HepG2 (cell line): ENCODE results near the gene SKIC2. TPM values are rescaled to one million over a fixed set of nuclear protein-coding genes. Genes with fewer than 3 reads are reported as not detected.

Source experiments
- ATM ChIP-seq: fragments of 450-650 bp; IDR thresholded peaks from 2 replicates; pipeline ENCODE4 v1.7.1; 2017; ENCODE audit warnings: mild to moderate bottlenecking, borderline replicate concordance
- HIVEP1 ChIP-seq: sonication (generic); formaldehyde crosslinking; IDR thresholded peaks from 2 replicates; pipeline ENCODE4 v1.4.0; 2020; ENCODE audit warnings: mild to moderate bottlenecking, missing genetic modification reagents
- NFE2 ChIP-seq: sonication (generic); formaldehyde crosslinking; IDR thresholded peaks from 2 replicates; pipeline ENCODE4 v1.4.0; 2020; ENCODE audit warnings: missing genetic modification reagents
- PHB2 ChIP-seq: fragments of 450-650 bp; IDR thresholded peaks from 2 replicates; pipeline ENCODE4 v1.6.1; 2018; ENCODE audit not compliant: partially characterized antibody
- PLRG1 ChIP-seq: fragments of 450-650 bp; conservative IDR thresholded peaks from 2 replicates; pipeline ENCODE4 v1.6.1; 2016
- USF2 ChIP-seq, 2 experiments: sonication (generic) in 1 of 2; formaldehyde crosslinking in 1 of 2; IDR thresholded peaks; 2 replicates each; pipeline versions ENCODE4 v1.5.1 to v1.6.1; 2011 to 2020; ENCODE audit warnings: borderline replicate concordance in 1 of 2, low read depth in 1 of 2, low read length in 1 of 2, mild to moderate bottlenecking in 1 of 2, missing genetic modification reagents in 1 of 2, moderate library complexity in 1 of 2
- ZBTB33 ChIP-seq: sonication (generic); formaldehyde crosslinking; IDR thresholded peaks from 2 replicates; pipeline ENCODE4 v1.4.0; 2020; ENCODE audit warnings: missing genetic modification reagents
- ZNF10 ChIP-seq: sonication (generic); formaldehyde crosslinking; IDR thresholded peaks from 2 replicates; pipeline ENCODE4 v1.4.0; 2020; ENCODE audit warnings: mild to moderate bottlenecking, low read depth, missing genetic modification reagents, borderline replicate concordance
- ZNF30 ChIP-seq: sonication (generic); formaldehyde crosslinking; IDR thresholded peaks from 2 replicates; pipeline ENCODE4 v1.5.0; 2020; ENCODE audit warnings: mild to moderate bottlenecking, missing genetic modification reagents
- ZNF407 ChIP-seq: sonication (generic); formaldehyde crosslinking; IDR thresholded peaks from one replicate; pipeline ENCODE4 v1.5.1; 2020; ENCODE audit warnings: mild to moderate bottlenecking, missing genetic modification reagents; ENCODE audit errors: not compliant biosample characterization
- ZNF44 ChIP-seq: sonication (generic); formaldehyde crosslinking; IDR thresholded peaks from 2 replicates; pipeline ENCODE4 v1.5.1; 2020; ENCODE audit warnings: mild to moderate bottlenecking, missing genetic modification reagents
- ZNF468 ChIP-seq: sonication (generic); formaldehyde crosslinking; IDR thresholded peaks from 2 replicates; pipeline ENCODE4 v1.8.0; 2022; ENCODE audit warnings: mild to moderate bottlenecking, moderate library complexity, missing genetic modification reagents
- ZNF883 ChIP-seq: sonication (generic); formaldehyde crosslinking; IDR thresholded peaks from 2 replicates; pipeline ENCODE4 v1.5.1; 2020; ENCODE audit warnings: mild to moderate bottlenecking, missing genetic modification reagents; ENCODE audit errors: not compliant biosample characterization
- polyA plus RNA-seq, 8 experiments: library from polyadenylated mRNA; depleted of rRNA in 3 of 8; stranded (reverse) in 7 of 8; unstranded in 1 of 8; fragments of >200 nt; fragmentation: Illumina TruSeq in 4 of 8; extraction: Trizol in 4 of 8; gene quantifications; 2 replicates each; pipeline versions ENCODE4 v1.2.1 to v1.2.3, GENCODE V29; 2011 to 2016; ENCODE audit warnings: low read depth in 4 of 8, missing spikeins in 1 of 8, mixed read lengths in 1 of 8; ENCODE audit not compliant: insufficient read depth in 1 of 8
- total RNA-seq, 5 experiments: library from RNA; depleted of rRNA; stranded (reverse); fragments of >200 nt; fragmentation: Illumina TruSeq; extraction: Trizol; gene quantifications; 2 replicates each; pipeline ENCODE4 v1.2.3, GENCODE V29; 2016; ENCODE audit warnings: low read depth in 1 of 5

The SKIC2 gene
- total and polyA plus RNA-seq, 2 of the 13 experiments (the other 11 are each of a cell fraction or from before 2014, with no cell fraction given) = 67.1 to 68.4 TPM

- TF ChIP-seq ZNF468 (CRISPR knock-in tag) (peak; percentile 36; the same call in 1 of the 2 replicates), ATM (no peak), ZNF10 (CRISPR knock-in tag) (no peak), PLRG1 (no peak), PHB2 (no peak), ZNF30 (CRISPR knock-in tag) (no peak), ZNF44 (no peak; the same call in 1 of the 2 replicates), ZNF407 (CRISPR knock-in tag) (no peak), NFE2 (no peak), HIVEP1 (CRISPR knock-in tag) (peak; percentile 63), USF2 (IDR thresholded peaks at IDR 0.05; ENCODE audit: low read depth, low read length) (no peak), USF2 (CRISPR knock-in tag; IDR thresholded peaks at IDR 0.05; ENCODE audit: borderline replicate concordance) (no peak), ZNF883 (CRISPR knock-in tag) (no peak), ZBTB33 (peak; percentile 63)
These were observed 13.2 kb upstream of the SKIC2 start, which contains the start of gene CFB (continued) for GRCh38 chr6:31945507-31946369.
